GM19099 (cell line): ENCODE results near the gene SFXN2.

Source experiments
- POLR2A ChIP-seq: IDR thresholded peaks from 3 replicates; pipeline ENCODE4 v1.6.1; 2011; ENCODE audit warnings: low read depth; ENCODE audit not compliant: insufficient read length; ENCODE audit errors: extremely low read depth

The SFXN2 gene

GRCh38 chr10:102714621-102715455, at the start of gene SFXN2:
TSS of gene SFXN2 (plus strand) at chr10:102714636. CDS start at chr10:102726637, 12,001 bp downstream.
- peak; percentile 75 for TF ChIP-seq POLR2A

- no peak for TF ChIP-seq POLR2A
These were observed 48.4 kb upstream of the SFXN2 start for GRCh38 chr10:102665904-102666509.

DNA sequence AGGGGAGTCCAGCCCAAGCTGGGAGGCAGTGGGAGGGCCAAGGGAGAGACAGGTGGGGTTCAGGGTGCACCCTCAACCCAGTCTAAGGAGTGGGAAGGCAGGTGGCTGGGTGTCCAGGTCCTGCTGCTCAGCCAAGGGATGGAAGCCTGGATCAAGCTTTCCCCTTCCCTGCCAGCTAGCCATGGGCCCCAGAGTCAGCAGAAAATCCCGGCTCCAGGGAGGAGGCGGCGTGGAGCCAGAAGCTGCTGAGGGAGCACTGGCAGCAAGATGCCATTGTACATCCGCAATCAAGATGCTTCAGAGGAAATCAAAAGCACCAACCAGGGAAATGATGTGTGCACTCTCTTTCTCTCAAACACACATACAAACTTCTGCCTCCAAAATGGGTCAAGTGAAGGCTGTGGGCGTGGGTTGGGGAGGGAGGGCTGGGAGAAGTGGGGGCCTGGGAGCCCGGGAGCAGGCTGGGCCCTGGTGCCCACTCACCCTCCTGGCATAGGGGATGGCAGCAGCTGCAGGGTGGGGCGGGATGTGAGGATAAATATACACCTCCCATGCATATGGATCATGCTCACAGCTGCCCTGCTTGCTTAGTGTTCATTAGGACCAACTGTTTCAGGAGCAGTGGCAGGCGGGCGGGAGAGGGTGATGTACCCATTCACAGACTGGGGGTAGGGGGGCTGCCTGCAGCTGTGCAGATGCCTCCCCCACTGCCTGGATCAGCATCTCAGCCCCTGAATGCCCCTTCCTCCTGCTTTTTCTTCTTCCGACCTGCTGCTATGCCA, 45.9 kb upstream of the SFXN2 start:
- no peak for TF ChIP-seq POLR2A

DNA sequence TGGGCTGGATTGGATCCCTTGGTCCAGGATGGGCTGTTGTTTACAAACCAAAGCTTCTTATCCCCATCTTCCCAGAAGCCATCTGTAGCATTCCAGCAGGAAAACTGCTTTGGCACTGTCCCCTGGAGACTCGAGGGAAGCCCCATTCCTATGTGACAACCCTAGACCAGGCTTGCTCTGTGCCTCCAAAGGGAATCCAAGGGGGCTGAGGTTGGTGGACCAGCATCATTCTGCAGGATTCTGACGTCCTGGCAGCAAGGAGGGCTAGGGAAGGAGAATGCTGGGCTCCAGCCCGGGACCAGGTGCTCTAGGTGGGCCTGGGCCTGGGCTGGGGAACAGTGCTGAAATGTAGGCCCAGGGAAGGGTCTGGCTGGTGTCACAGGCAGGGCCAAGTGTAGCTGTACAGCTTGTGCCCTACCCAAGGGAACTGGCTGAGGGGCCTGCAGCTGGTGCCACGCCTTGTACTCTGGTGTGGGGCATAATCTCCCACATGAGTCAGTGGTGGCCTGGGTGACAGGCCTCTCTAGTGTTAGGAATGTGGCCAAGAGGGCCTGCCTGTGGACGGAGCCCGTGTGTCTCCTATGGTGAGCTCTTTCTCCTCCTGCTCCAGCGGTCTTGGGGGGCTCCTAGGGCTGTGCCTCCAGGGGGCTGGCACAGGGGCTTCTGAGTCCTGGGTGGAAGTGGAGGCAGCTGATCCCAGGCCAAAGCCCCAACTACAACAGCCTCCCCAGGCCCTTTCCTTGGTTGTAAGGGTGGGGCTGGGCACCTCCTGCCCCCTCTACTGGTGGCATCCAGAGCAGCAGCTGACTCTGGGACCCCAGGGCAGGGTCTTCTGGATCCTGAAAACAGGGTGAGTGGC, 45.0 kb upstream of the SFXN2 start:
- no peak for TF ChIP-seq POLR2A

DNA sequence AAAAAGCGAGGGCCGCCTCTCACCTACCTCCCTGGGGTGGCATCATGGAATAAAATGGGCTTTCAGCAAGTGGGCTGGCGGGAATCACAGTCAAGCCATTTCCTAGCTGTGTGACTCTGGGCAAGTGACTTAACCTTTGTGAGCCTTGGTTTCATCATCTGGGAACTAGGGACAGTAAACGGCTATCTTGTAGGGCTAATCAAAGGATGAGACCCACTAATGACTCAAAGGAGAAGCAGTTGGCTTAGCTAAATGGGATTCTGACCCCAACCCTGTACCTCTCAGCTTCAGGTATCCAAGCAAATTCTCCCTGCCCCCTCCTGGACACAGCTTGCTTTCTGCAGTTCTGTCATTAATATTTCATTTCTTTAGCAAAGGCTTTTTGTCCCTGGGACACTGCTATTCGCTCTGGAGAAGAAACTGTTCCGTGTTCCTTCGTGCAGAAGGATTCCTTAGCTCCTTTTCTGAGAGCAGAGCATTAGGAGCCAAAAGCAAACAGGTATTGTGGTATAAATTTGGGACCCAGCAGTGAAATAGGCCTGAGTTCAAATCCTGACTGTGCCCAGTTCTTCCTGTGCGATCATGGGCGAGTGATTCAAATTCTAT, 44.3 kb upstream of the SFXN2 start:
- TF ChIP-seq POLR2A = no peak

- no peak for TF ChIP-seq POLR2A
These were observed 43.5 kb upstream of the SFXN2 start for GRCh38 chr10:102670871-102671434.

DNA sequence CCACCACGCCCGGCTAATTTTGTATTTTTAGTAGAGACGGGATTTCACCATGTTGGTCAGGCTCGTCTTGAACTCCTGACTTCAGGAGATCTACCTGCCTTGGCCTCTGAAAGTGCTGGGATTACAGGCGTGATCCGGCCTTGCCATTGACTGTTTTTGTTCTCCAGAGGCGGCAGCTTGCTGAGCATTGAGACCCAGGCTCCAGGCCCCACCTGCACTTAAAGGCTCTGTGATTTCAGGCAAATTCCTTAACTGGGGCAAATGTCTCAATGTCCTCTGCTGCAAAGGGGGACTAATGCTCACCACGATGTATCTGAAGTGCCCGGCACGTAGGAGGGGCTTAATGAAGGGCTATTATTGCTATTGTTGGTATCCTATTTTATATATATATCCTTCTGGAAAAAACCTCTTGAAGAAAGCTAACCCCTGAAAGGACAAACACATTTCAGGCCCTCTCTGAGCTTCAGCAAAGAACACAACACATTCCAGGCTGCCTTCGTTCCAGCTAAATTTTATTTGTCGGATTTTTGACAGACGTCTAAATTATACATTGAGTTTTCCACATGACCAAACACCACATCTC, 41.1 kb upstream of the SFXN2 start:
- no peak for TF ChIP-seq POLR2A

GRCh38 chr10:102673819-102674511, 40.5 kb upstream of the SFXN2 start:
- TF ChIP-seq POLR2A = no peak

- no peak for TF ChIP-seq POLR2A
These were observed 39.9 kb upstream of the SFXN2 start for GRCh38 chr10:102674566-102674965.

- no peak for TF ChIP-seq POLR2A
These were observed 39.3 kb upstream of the SFXN2 start for GRCh38 chr10:102675011-102675665.

DNA sequence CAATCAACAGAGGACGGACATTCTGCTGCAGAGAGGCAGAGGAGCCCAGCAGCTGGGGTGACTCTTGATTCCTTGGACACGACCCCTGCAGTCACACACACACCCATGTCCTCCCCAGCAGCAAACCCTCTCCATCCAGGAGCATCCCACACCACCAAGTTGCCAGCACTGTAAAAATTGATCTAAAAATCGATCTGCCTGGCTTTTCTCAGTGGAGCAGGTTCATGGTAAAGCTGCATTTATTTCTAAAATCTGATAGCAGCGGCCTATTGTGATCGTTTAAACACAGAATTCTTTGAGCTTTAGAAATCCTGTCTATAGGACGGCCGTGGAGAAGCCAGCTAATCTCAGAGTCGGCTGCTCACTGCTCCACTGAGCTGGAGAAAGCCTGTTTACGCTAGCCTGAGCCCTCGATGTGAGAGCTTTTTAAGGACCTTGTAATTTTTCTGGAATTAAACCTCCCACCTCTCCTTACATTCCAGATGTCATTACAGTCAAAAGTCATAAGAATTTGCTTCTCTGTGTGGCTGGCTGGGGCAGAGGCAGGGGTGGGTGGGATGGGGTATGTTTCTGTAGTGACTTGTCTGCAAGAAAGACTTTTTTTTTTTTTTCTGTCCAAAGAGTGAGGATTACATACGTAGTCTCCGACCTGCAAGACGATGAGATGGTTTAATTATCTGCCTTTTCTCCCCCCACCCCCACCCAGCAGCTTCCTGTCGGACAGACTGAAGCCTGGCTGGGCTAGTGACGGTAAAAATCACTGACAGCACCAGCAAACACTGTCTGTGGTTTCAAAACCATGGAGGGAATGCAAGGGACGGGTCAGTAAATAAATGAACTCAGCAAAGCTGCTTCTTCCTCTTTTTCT, 38.5 kb upstream of the SFXN2 start:
- no peak for TF ChIP-seq POLR2A
